Endodermal cell (in vitro differentiated cells): ENCODE results near the gene TNFRSF9. TPM values are rescaled to one million over a fixed set of nuclear protein-coding genes. Genes with fewer than 3 reads are reported as not detected.
A peak's percentile ranks its signal among the peaks of the same experiment; 100 is the strongest.

ENCODE experiments used
- DNase-seq: peaks from one replicate; pipeline ENCODE4 v3.0.0-alpha.2; 2017
- H3K27ac ChIP-seq: 2 replicates; pipeline ENCODE4 v1.5.1; 2013; ENCODE audit warnings: mild to moderate bottlenecking, low read depth, low read length, moderate library complexity
- H3K27me3 ChIP-seq: 2 replicates; pipeline ENCODE4 v1.6.1; 2013; ENCODE audit warnings: mild to moderate bottlenecking, low read length, moderate library complexity; ENCODE audit not compliant: insufficient read depth, control insufficient read depth, poor library complexity, severe bottlenecking
- H3K36me3 ChIP-seq: 2 replicates; pipeline ENCODE4 v1.7.0; 2013; ENCODE audit warnings: mild to moderate bottlenecking, low read length, moderate library complexity; ENCODE audit not compliant: control insufficient read depth, insufficient read depth
- H3K4me1 ChIP-seq: one replicate; pipeline ENCODE4 v1.7.0; 2013; ENCODE audit warnings: low read length; ENCODE audit not compliant: control insufficient read depth, insufficient read depth
- H3K4me3 ChIP-seq: 2 replicates; pipeline ENCODE4 v1.5.1; 2013; ENCODE audit warnings: mild to moderate bottlenecking, low read length, moderate library complexity
- H3K9ac ChIP-seq: 2 replicates; pipeline ENCODE4 v1.6.1; 2013; ENCODE audit warnings: mild to moderate bottlenecking, low read length, moderate library complexity; ENCODE audit not compliant: poor library complexity, severe bottlenecking; ENCODE audit errors: extremely low read depth
- H3K9me3 ChIP-seq: 2 replicates; pipeline ENCODE4 v1.6.1; 2013; ENCODE audit warnings: mild to moderate bottlenecking, low read length, moderate library complexity; ENCODE audit not compliant: control insufficient read depth
- H3K27ac Mint-ChIP-seq: 2 replicates; pipeline ENCODE4 v1.8.0; 2020; ENCODE audit warnings: mixed read lengths
- H3K27me3 Mint-ChIP-seq: 2 replicates; pipeline ENCODE4 v1.8.0; 2021; ENCODE audit warnings: mild to moderate bottlenecking, mixed read lengths; ENCODE audit not compliant: insufficient read depth
- H3K36me3 Mint-ChIP-seq: 2 replicates; pipeline ENCODE4 v1.8.0; 2020; ENCODE audit warnings: low read depth, mixed read lengths
- H3K4me1 Mint-ChIP-seq: 2 replicates; pipeline ENCODE4 v1.8.0; 2020; ENCODE audit warnings: mixed read lengths
- H3K4me3 Mint-ChIP-seq: 2 replicates; pipeline ENCODE4 v1.8.0; 2020; ENCODE audit warnings: mild to moderate bottlenecking, moderate library complexity, mixed read lengths
- H3K9me3 Mint-ChIP-seq: 2 replicates; pipeline ENCODE4 v1.8.0; 2020; ENCODE audit warnings: mild to moderate bottlenecking, mixed read lengths
- CTCF ChIP-seq: fragments of 200-600 bp; sonication (generic); conservative IDR thresholded peaks from 2 replicates; pipeline ENCODE4 v1.5.0; 2021; ENCODE audit warnings: antibody characterized with exemption, mild to moderate bottlenecking
- WGBS, 2 experiments: methylation state at CpG; one replicate each; pipeline versions ENCODE4 v1.1.5 to v1.1.7; 2013; ENCODE audit warnings: missing lambda C conversion rate in 2 of 2, mixed read lengths in 1 of 2; ENCODE audit not compliant: insufficient coverage in 1 of 2, insufficient read length in 1 of 2; 5-methylcytosine and 5-hydroxymethylcytosine counted together
- total RNA-seq, 2 donors: library from RNA; stranded (reverse); fragmentation: NEBNext Ultra II Directional in 1 of 2; extraction: Animal tissue kit (Norgen Biotek cat#: 25700) in 1 of 2; gene quantifications; 2 replicates in 1 of 2; 3 replicates in 1 of 2; pipeline ENCODE4 v1.2.1, GENCODE V29; 2021

The TNFRSF9 gene
- total RNA-seq, 2 donors from 2014 or later, result not detected

GRCh38 chr1:7940034-7940433, 605 bp downstream of the TNFRSF9 start:
- no peak for TF ChIP-seq CTCF
- Histone ChIP-seq H3K9me3 (no peaks in the 10 kb centered on the region), H3K9ac (no peak overlapping the region), H3K36me3 (no peaks in the 10 kb centered on the region), H3K27me3 (peaks cover 43% of the 10 kb centered on the region), H3K4me3 (no peak overlapping the region), H3K4me1 (no peaks in the 10 kb centered on the region), H3K27ac (no peak overlapping the region)
- no peaks in the 10 kb centered on the region for H3K36me3 Mint-ChIP-seq
- no peak overlapping the region for H3K4me3 Mint-ChIP-seq
- H3K9me3 Mint-ChIP-seq, result no peaks in the 10 kb centered on the region
- peaks cover 65% of the 10 kb centered on the region for H3K27me3 Mint-ChIP-seq
- no peak for DNase-seq
- H3K27ac Mint-ChIP-seq, result no peak overlapping the region
- peaks cover 9% of the 10 kb centered on the region for H3K4me1 Mint-ChIP-seq
- 85 to 93% methylated on average over 3 of the region's 3 CpGs for WGBS, 2 experiments

- WGBS, 2 experiments, result 67 to 68% methylated on average over 2 to 3 of the region's 3 CpGs
- peak; percentile 42 for TF ChIP-seq CTCF
- Histone ChIP-seq H3K9ac (no peak overlapping the region), H3K4me1 (no peaks in the 10 kb centered on the region), H3K36me3 (no peaks in the 10 kb centered on the region), H3K9me3 (no peaks in the 10 kb centered on the region), H3K27me3 (peaks cover 34% of the 10 kb centered on the region), H3K27ac (no peak overlapping the region), H3K4me3 (no peak overlapping the region)
- DNase-seq, result peak; percentile 58
- Mint-ChIP-seq H3K4me1 (peaks cover 9% of the 10 kb centered on the region), H3K36me3 (no peaks in the 10 kb centered on the region), H3K27ac (no peak overlapping the region), H3K27me3 (peaks cover 57% of the 10 kb centered on the region), H3K4me3 (no peak overlapping the region), H3K9me3 (no peaks in the 10 kb centered on the region)
Observed at GRCh38 chr1:7938070-7938469, 2.6 kb downstream of the TNFRSF9 start.

- Mint-ChIP-seq H3K27ac (no peak overlapping the region), H3K4me1 (peaks cover 5% of the 10 kb centered on the region), H3K36me3 (no peaks in the 10 kb centered on the region), H3K4me3 (no peak overlapping the region), H3K27me3 (peaks cover 14% of the 10 kb centered on the region), H3K9me3 (peaks cover 9% of the 10 kb centered on the region)
- Histone ChIP-seq H3K36me3 (no peaks in the 10 kb centered on the region), H3K27me3 (no peaks in the 10 kb centered on the region), H3K9me3 (peaks cover 4% of the 10 kb centered on the region), H3K9ac (no peak overlapping the region), H3K27ac (no peak overlapping the region), H3K4me1 (no peaks in the 10 kb centered on the region), H3K4me3 (no peak overlapping the region)
- 93% methylated on average over 5 to 15 of the region's 15 CpGs for WGBS, 2 experiments
- peak; percentile 30 for TF ChIP-seq CTCF
- DNase-seq, result no peak
Observed at GRCh38 chr1:7932524-7933138, 8.0 kb downstream of the TNFRSF9 start.
